Measurements from ENCODE around the gene LVRN. TPM values are rescaled to one million over a fixed set of nuclear protein-coding genes. Genes with fewer than 3 reads are reported as not detected.

The LVRN gene
- total RNA-seq, 3 donors from 2014 or later, result 1.0 to 1.8 (median 1.6) TPM

GRCh38 chr5:115995351-115995750 lies 33.1 kb downstream of the LVRN start:
- Histone ChIP-seq H3K4me1 (ENCODE audit: low read depth) (no peaks in the 10 kb centered on the region), H3K36me3 (ENCODE audit: low read depth) (no peaks in the 10 kb centered on the region), H3K9me3 (no peaks in the 10 kb centered on the region), H3K4me3 (no peak overlapping the region)
- ATAC-seq (no peak), DNase-seq (no peak)
- TF ChIP-seq CTCF (IDR thresholded peaks at IDR 0.05), result no peak
- intact Hi-C loops (cut with DNase I, micrococcal nuclease), result no loop called here

- no peak for DNase-seq
Observed at GRCh38 chr5:116002116-116002906, 40.0 kb downstream of the LVRN start.

GRCh38 chr5:116004248-116004647 lies 42.0 kb downstream of the LVRN start:
- no peak overlapping the region for H3K4me3 ChIP-seq
- intact Hi-C loops (cut with DNase I, micrococcal nuclease), result no loop called here
- no peaks in the 10 kb centered on the region for H3K4me1 ChIP-seq (ENCODE audit: low read depth)
- H3K36me3 ChIP-seq (ENCODE audit: low read depth), result no peaks in the 10 kb centered on the region
- DNase-seq (no peak), ATAC-seq (no peak)
- H3K9me3 ChIP-seq, result no peaks in the 10 kb centered on the region
- TF ChIP-seq CTCF (IDR thresholded peaks at IDR 0.05), result no peak

More at GRCh38 chr5:116002116-116002906, 40.0 kb downstream of the LVRN start:
- intact Hi-C loops (cut with DNase I, micrococcal nuclease), result no loop called here
- H3K36me3 ChIP-seq (ENCODE audit: low read depth), result no peaks in the 10 kb centered on the region
- no peak overlapping the region for H3K4me3 ChIP-seq
- H3K9me3 ChIP-seq, result no peaks in the 10 kb centered on the region
- no peak for ATAC-seq
- no peaks in the 10 kb centered on the region for H3K4me1 ChIP-seq (ENCODE audit: low read depth)
- no peak for TF ChIP-seq CTCF (IDR thresholded peaks at IDR 0.05)

GRCh38 chr5:116009806-116010205 lies 47.5 kb downstream of the LVRN start:
- no peak for ATAC-seq
- H3K9me3 ChIP-seq, result no peaks in the 10 kb centered on the region
- TF ChIP-seq CTCF (IDR thresholded peaks at IDR 0.05), result no peak
- no peak for DNase-seq
- no peak overlapping the region for H3K4me3 ChIP-seq
- intact Hi-C loops (cut with DNase I, micrococcal nuclease), result no loop called here
- H3K4me1 ChIP-seq (ENCODE audit: low read depth), result no peaks in the 10 kb centered on the region
- no peaks in the 10 kb centered on the region for H3K36me3 ChIP-seq (ENCODE audit: low read depth)

- no peaks in the 10 kb centered on the region for H3K9me3 ChIP-seq
- intact Hi-C loops (cut with DNase I, micrococcal nuclease), result no loop called here
- no peak for ATAC-seq
- no peaks in the 10 kb centered on the region for H3K4me1 ChIP-seq (ENCODE audit: low read depth)
- TF ChIP-seq CTCF (IDR thresholded peaks at IDR 0.05), result no peak
- H3K36me3 ChIP-seq (ENCODE audit: low read depth), result no peaks in the 10 kb centered on the region
- DNase-seq, result no peak
- H3K4me3 ChIP-seq, result no peak overlapping the region
Observed at GRCh38 chr5:116011046-116011445, 48.8 kb downstream of the LVRN start.
